OCI-LY7 (cell line): Measurements from ENCODE around the gene CYFIP1.

ENCODE experiments used
- CTCF ChIP-seq: fragments of 200-600 bp; sonication (generic); conservative IDR thresholded peaks from 2 replicates; pipeline ENCODE4 v1.5.1; 2014; ENCODE audit warnings: mild to moderate bottlenecking, antibody characterized with exemption, low read length, moderate library complexity, mixed read lengths
- EZH2phosphoT487 ChIP-seq: fragments of 200-600 bp; sonication (generic); IDR thresholded peaks from 2 replicates; pipeline ENCODE4 v1.6.1; 2018; ENCODE audit warnings: low read depth, borderline replicate concordance, mild to moderate bottlenecking, mixed run types, antibody characterized with exemption, low read length, moderate library complexity, mixed read lengths

GRCh38 chr15:22936577-22937472 is 43.3 kb downstream of the CYFIP1 start:
- TF ChIP-seq CTCF (no peak), EZH2phosphoT487 (no peak)
